H1 (cell line): ENCODE results near the gene RNF220. TPM values are rescaled to one million over a fixed set of nuclear protein-coding genes. Genes with fewer than 3 reads are reported as not detected.

Source experiments
- JUN ChIP-seq: IDR thresholded peaks from 2 replicates; pipeline ENCODE4 v1.6.1; 2011; ENCODE audit warnings: low read depth, mild to moderate bottlenecking, improper control_type of control experiment, low read length
- SRF ChIP-seq: IDR thresholded peaks from 2 replicates; pipeline ENCODE4 v1.6.1; 2011; ENCODE audit warnings: mild to moderate bottlenecking, low read depth, low read length, moderate library complexity
- polyA plus RNA-seq, 7 experiments: library from polyadenylated mRNA; depleted of rRNA in 3 of 7; stranded (reverse) in 5 of 7; unstranded in 2 of 7; fragments of >200 nt in 5 of 7; fragments of 200-250 nt in 2 of 7; gene quantifications; 1 replicate in 5 of 7; 2 replicates in 1 of 7; 4 replicates in 1 of 7; pipeline versions ENCODE4 v1.2.1 to v1.2.3, GENCODE V29; 2011 to 2013; ENCODE audit warnings: missing spikeins in 2 of 7, mixed read lengths in 2 of 7
- total RNA-seq: library from RNA; stranded (reverse); fragmentation: NEBNext Ultra II Directional; extraction: Animal tissue kit (Norgen Biotek cat#: 25700); gene quantifications from 2 replicates; pipeline ENCODE4 v1.2.1, GENCODE V29; 2021

RNF220 gene
- total and polyA plus RNA-seq, 2 of the 8 experiments (the other 6 are each of a cell fraction or from before 2014, with no cell fraction given): 123 to 160 TPM

GRCh38 chr1:44592208-44593145, 187.4 kb downstream of the RNF220 start (continued):
- TF ChIP-seq SRF (no peak), JUN (no peak)
